Measurements from ENCODE around the gene E2F4.

E2F4 gene

DNA sequence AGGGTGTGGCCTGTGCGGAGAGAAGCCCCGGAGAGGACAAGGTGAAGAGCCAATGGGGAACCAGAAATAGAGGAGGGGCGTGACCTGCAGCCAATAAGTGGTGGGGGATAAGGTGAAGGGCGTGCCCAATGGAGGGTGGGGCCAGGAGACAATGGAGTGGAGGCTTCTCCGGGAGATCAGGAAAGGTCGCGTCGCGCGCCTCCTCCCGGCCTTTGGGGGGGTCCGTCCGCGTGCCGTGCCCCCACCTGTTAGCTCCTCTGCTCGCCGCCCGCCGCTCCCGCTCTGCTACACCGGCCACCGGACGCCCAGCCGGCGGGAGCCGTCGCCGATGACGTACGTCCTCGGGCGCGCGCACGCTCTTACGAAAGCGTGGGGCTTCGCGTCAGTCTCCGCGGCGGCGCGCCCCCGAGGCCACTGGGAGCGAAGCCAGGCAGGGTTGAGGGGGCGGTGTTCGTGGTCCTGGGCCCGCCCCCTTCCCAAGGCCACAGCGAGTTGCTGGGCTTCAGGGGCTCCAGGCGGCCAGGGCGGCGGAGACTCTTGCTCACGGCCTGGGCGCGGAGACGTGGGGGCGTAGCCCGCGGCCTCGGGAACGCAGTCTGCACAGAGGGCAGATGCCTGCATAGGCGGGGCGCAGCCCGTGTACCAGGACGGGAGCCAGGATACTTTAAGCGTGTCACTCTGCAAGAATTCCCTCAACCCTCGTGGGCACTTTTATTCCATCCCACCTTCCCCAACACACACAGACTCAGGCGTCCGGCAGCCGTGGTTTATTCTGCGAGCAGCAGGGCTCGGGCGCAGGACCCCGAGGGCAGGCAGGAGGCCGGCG, 8.1 kb upstream of the E2F4 start, which contains the start of gene MATCAP1:
Gene MATCAP1 (minus strand): TSS at position 337 of the 826 bp plus-strand sequence. CDS start 3,353 bp downstream, outside the sequence.
- TF ChIP-seq, protein P1, sequence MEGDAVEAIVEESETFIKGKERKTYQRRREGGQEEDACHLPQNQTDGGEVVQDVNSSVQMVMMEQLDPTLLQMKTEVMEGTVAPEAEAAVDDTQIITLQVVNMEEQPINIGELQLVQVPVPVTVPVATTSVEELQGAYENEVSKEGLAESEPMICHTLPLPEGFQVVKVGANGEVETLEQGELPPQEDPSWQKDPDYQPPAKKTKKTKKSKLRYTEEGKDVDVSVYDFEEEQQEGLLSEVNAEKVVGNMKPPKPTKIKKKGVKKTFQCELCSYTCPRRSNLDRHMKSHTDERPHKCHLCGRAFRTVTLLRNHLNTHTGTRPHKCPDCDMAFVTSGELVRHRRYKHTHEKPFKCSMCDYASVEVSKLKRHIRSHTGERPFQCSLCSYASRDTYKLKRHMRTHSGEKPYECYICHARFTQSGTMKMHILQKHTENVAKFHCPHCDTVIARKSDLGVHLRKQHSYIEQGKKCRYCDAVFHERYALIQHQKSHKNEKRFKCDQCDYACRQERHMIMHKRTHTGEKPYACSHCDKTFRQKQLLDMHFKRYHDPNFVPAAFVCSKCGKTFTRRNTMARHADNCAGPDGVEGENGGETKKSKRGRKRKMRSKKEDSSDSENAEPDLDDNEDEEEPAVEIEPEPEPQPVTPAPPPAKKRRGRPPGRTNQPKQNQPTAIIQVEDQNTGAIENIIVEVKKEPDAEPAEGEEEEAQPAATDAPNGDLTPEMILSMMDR (IDR thresholded peaks at IDR 0.05; ENCODE audit: insufficient read depth, low read depth, low read length, missing control alignments): no peak
- H3K4me3 ChIP-seq (ENCODE audit: low read depth, low read length): peak within 1 kb of the TSS; percentile 75
- DNase-seq (ENCODE audit: low read depth): peak; percentile 97

GRCh38 chr16:67184453-67184994, 7.4 kb upstream of the E2F4 start:
- TF ChIP-seq, protein P1 (IDR thresholded peaks at IDR 0.05; ENCODE audit: insufficient read depth, low read depth, low read length, missing control alignments): no peak
- DNase-seq (ENCODE audit: low read depth): no peak

DNA sequence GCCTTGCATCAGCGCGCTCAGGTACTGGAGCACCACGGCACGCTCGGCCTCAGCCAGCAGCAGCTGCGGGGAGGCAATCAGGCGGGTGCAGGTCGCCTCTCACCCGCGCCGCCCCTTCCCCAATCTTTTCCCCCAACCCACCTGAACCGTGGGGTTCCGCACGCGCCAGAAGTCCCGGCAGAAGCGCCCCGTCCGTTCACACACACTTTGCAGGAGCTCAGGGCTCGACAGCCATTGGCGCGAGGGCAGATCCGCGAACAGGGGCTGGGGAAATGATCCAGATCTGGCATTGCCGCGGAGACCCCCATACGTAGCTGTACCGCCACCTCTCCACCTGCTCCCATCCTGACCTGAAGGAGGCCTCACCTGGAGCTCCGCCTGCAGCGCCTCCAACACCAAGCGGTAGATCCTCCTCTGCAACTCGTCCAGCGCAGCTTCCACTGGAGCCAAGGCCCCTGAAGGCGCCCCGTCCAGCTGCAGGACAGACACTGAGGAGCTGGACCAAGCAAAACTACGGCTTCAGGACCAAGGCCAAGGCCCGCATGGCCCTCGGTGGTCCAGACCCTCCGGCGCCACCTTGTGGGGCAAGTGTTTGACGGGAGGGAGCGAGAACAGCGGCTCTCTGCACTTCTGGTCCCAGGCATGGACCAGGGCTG, 6.8 kb upstream of the E2F4 start:
- TF ChIP-seq, protein P1 (IDR thresholded peaks at IDR 0.05; ENCODE audit: insufficient read depth, low read depth, low read length, missing control alignments): peak; percentile 86
- peak; percentile 86 for DNase-seq (ENCODE audit: low read depth)
- H3K4me3 ChIP-seq (ENCODE audit: low read depth, low read length): no peak overlapping the region

More at GRCh38 chr16:67184453-67184994, 7.4 kb upstream of the E2F4 start:
- peak overlapping the region; percentile 75 for H3K4me3 ChIP-seq (ENCODE audit: low read depth, low read length)

GRCh38 chr16:67185651-67186134, 6.3 kb upstream of the E2F4 start:
- no peak overlapping the region for H3K4me3 ChIP-seq (ENCODE audit: low read depth, low read length)
- TF ChIP-seq, protein P1 (IDR thresholded peaks at IDR 0.05; ENCODE audit: insufficient read depth, low read depth, low read length, missing control alignments): no peak
- no peak for DNase-seq (ENCODE audit: low read depth)

- no peak for DNase-seq (ENCODE audit: low read depth)
- TF ChIP-seq, protein P1 (IDR thresholded peaks at IDR 0.05; ENCODE audit: insufficient read depth, low read depth, low read length, missing control alignments): no peak
- H3K4me3 ChIP-seq (ENCODE audit: low read depth, low read length): no peak overlapping the region
Observed at GRCh38 chr16:67186550-67186950, 5.4 kb upstream of the E2F4 start.

DNA sequence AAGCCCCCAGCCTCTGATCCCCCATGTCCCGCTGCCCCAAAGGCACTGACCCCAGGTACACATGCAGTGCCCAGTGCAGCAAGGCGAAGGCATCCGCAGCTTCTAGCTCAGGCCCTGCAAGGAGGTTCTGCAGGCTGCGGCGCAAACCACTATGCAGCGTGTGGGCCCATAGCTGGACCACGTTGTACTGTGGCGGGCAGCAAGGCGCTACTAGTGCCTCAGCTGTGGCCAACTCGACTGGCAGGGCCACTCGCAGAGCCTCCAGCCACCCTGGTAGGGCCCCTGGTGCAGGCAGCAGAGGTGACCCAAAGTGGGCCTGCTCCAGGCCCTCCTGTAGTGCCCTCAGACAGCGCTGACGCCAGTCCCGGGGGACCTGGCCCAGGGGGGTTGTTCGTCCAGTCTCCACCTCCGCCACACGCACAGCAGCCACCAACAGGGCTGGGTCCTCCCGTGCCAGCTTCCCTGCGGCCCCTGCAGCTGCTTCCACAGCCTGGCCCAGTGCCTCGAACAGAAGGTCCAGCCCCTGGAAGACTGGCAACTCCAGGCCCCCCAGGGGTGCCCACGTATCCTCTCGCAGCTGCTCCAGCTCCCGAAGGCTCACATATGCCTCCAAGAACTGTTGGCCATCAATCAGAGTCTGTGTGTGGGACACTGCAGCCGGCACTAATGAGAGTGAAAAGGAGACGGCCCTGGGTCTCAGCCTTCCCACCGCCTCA, 4.6 kb upstream of the E2F4 start:
- TF ChIP-seq, protein P1 (IDR thresholded peaks at IDR 0.05; ENCODE audit: insufficient read depth, low read depth, low read length, missing control alignments): no peak
- no peak for DNase-seq (ENCODE audit: low read depth)
- H3K4me3 ChIP-seq (ENCODE audit: low read depth, low read length): no peak overlapping the region

Measured in GM12865 (cell line).